Neuronal stem cell (in vitro differentiated cells): ENCODE results near the gene HS3ST3A1.

Source experiments
- DNase-seq: peaks from one replicate; pipeline ENCODE4 v3.0.0-alpha.2; 2013; ENCODE audit warnings: low spot score
- H2AFZ ChIP-seq: one replicate; pipeline ENCODE4 v1.6.1; 2013; ENCODE audit warnings: mild to moderate bottlenecking, low read length, inconsistent platforms
- H2AK5ac ChIP-seq: 2 replicates; pipeline ENCODE4 v1.6.1; 2013; ENCODE audit warnings: low read depth, mild to moderate bottlenecking, inconsistent platforms, low read length, moderate library complexity, mixed read lengths
- H2BK120ac ChIP-seq: 2 replicates; pipeline ENCODE4 v1.6.1; 2013; ENCODE audit warnings: low read depth, mild to moderate bottlenecking, inconsistent platforms, low read length, moderate library complexity, mixed read lengths
- H2BK12ac ChIP-seq: one replicate; pipeline ENCODE4 v1.6.1; 2013; ENCODE audit warnings: low read length, inconsistent platforms
- H2BK15ac ChIP-seq: 2 replicates; pipeline ENCODE4 v1.6.1; 2013; ENCODE audit warnings: mild to moderate bottlenecking, low read length, inconsistent platforms, mixed read lengths
- H2BK5ac ChIP-seq: one replicate; pipeline ENCODE4 v1.6.1; 2013; ENCODE audit warnings: inconsistent platforms, mild to moderate bottlenecking, low read length, moderate library complexity
- H3K14ac ChIP-seq: one replicate; pipeline ENCODE4 v1.6.1; 2013; ENCODE audit warnings: low read length, inconsistent platforms
- H3K18ac ChIP-seq: 2 replicates; pipeline ENCODE4 v1.6.1; 2013; ENCODE audit warnings: low read length, inconsistent platforms
- H3K23ac ChIP-seq: 2 replicates; pipeline ENCODE4 v1.6.1; 2013; ENCODE audit warnings: low read depth, mild to moderate bottlenecking, mixed read lengths, low read length, inconsistent platforms; ENCODE audit not compliant: poor library complexity
- H3K27ac ChIP-seq: replicated peaks from 3 replicates; pipeline ENCODE4 v1.5.1; 2013; ENCODE audit warnings: low read length, inconsistent platforms
- H3K27me3 ChIP-seq, 3 experiments: 2 replicates each; pipeline ENCODE4 v1.6.1; 2013; ENCODE audit warnings: low read length in 3 of 3, mild to moderate bottlenecking in 2 of 3, inconsistent platforms in 1 of 3, low read depth in 1 of 3, mixed read lengths in 1 of 3, moderate library complexity in 1 of 3; ENCODE audit not compliant: control insufficient read depth in 3 of 3, insufficient read depth in 3 of 3
- H3K36me3 ChIP-seq, 2 donors: replicated peaks in 1 of 2; 2 replicates each; pipeline ENCODE4 v1.6.1; 2013; ENCODE audit warnings: low read length in 2 of 2; ENCODE audit not compliant: control insufficient read depth in 2 of 2, insufficient read depth in 2 of 2
- H3K4ac ChIP-seq: 2 replicates; pipeline ENCODE4 v1.6.1; 2013; ENCODE audit warnings: inconsistent platforms, mild to moderate bottlenecking, low read length, moderate library complexity
- H3K4me1 ChIP-seq, 2 donors: 1 replicate in 1 of 2; 2 replicates in 1 of 2; pipeline ENCODE4 v1.6.1; 2013; ENCODE audit warnings: low read length in 2 of 2, low read depth in 1 of 2; ENCODE audit not compliant: control insufficient read depth in 2 of 2, insufficient read depth in 1 of 2
- H3K4me2 ChIP-seq: one replicate; pipeline ENCODE4 v1.6.1; 2013; ENCODE audit warnings: mild to moderate bottlenecking, low read length, inconsistent platforms; ENCODE audit not compliant: insufficient read depth, poor library complexity, severe bottlenecking
- H3K4me3 ChIP-seq, 2 donors: 2 replicates each; pipeline ENCODE4 v1.5.1; 2013; ENCODE audit warnings: low read length in 2 of 2, mild to moderate bottlenecking in 2 of 2, inconsistent platforms in 1 of 2, moderate library complexity in 1 of 2
- H3K79me1 ChIP-seq: one replicate; pipeline ENCODE4 v1.6.1; 2013; ENCODE audit warnings: low read depth, mild to moderate bottlenecking, inconsistent platforms, low read length, moderate library complexity
- H3K9ac ChIP-seq: one replicate; pipeline ENCODE4 v1.6.1; 2013; ENCODE audit warnings: mild to moderate bottlenecking, low read depth, low read length, inconsistent platforms; ENCODE audit not compliant: poor library complexity
- H3K9me3 ChIP-seq, 2 donors: replicated peaks in 1 of 2; 2 replicates each; pipeline versions ENCODE3 to v1.6.1; 2013; ENCODE audit warnings: low read length in 2 of 2, mild to moderate bottlenecking in 2 of 2, inconsistent platforms in 1 of 2, low read depth in 1 of 2, mixed read lengths in 1 of 2, moderate library complexity in 1 of 2; ENCODE audit not compliant: control insufficient read depth in 2 of 2, insufficient read depth in 1 of 2
- H4K8ac ChIP-seq: one replicate; pipeline ENCODE4 v1.6.1; 2013; ENCODE audit warnings: low read depth, mild to moderate bottlenecking, inconsistent platforms, low read length, moderate library complexity
- H4K91ac ChIP-seq: one replicate; pipeline ENCODE4 v1.6.1; 2013; ENCODE audit warnings: low read length, low read depth, mild to moderate bottlenecking, inconsistent platforms; ENCODE audit not compliant: poor library complexity
- WGBS, 2 donors: extraction: QIAGEN DNeasy Blood & Tissue Kit; methylation state at CpG; one replicate each; pipeline ENCODE4 v1.1.7; 2013; ENCODE audit warnings: missing lambda C conversion rate in 2 of 2, mixed read lengths in 1 of 2; ENCODE audit not compliant: insufficient read length in 2 of 2, insufficient replicate concordance in 1 of 2; ENCODE audit errors: extremely low coverage in 2 of 2; 5-methylcytosine and 5-hydroxymethylcytosine counted together

HS3ST3A1 gene

DNA sequence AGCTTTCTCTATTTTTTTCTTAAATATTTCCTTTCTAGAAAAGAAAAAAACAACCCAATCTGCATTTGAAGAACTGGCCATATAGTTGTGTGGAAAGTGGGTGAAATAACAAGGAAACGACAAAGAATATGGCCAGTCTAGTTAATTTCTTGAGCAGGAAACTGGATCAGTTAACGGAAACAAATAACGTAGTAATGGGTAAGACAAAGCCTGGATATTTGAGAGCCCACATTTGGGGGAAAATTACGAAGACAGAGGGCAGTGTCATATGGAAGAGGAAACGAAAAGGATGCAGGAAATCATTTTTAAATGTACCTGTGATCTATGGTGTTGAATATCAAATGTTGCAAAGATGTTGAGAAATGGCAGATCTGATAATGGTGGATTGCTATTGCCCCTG, 78.6 kb downstream of the HS3ST3A1 start:
- no peak for DNase-seq
- Histone ChIP-seq H4K8ac (no peak overlapping the region), H3K27ac (no peak overlapping the region), H2BK5ac (no peak overlapping the region), H3K9ac (no peak overlapping the region), H3K4me2 (no peak overlapping the region), H3K4ac (no peak overlapping the region), H3K27me3 (no peaks in the 10 kb centered on the region), H3K23ac (no peak overlapping the region), H4K91ac (no peak overlapping the region), H3K9me3 (no peaks in the 10 kb centered on the region), H3K4me3 (no peak overlapping the region), H3K4me1 (peaks cover 0 to 8% of the 10 kb centered on the region in 2 donors), H3K18ac (no peak overlapping the region), H2AK5ac (no peak overlapping the region), H3K36me3 (peaks cover 0 to 36% of the 10 kb centered on the region in 2 donors), H2BK120ac (no peak overlapping the region), H2BK15ac (no peak overlapping the region), H2BK12ac (no peak overlapping the region), H3K14ac (no peak overlapping the region), H2AFZ (no peak overlapping the region), H3K79me1 (no peaks in the 10 kb centered on the region)
- no CpG with 5 or more reads among the region's 5 CpGs for WGBS, 2 donors

DNA sequence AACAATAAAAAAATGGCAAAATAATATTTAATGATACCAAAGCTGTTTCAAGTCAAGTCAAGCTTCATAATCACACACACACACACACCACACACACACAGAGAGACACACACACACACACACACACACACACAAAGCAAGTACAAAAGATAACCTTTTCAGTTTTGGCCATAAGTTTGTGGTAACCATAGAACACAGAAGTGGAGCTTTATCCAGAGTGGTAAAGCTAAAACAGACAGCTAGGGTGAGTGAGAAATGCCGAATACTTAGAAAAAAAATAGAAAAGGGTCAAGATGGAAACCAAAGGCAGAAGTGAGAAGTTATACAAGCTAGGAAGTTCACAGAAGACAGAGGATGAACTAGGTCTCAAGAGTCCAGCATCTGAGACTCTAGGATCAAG, 79.0 kb downstream of the HS3ST3A1 start:
- Histone ChIP-seq H4K91ac (no peak overlapping the region), H4K8ac (no peak overlapping the region), H3K14ac (no peak overlapping the region), H2BK120ac (no peak overlapping the region), H3K27ac (no peak overlapping the region), H3K18ac (no peak overlapping the region), H3K4me2 (no peak overlapping the region), H3K36me3 (peaks cover 0 to 35% of the 10 kb centered on the region in 2 donors), H3K27me3 (no peaks in the 10 kb centered on the region), H2BK5ac (no peak overlapping the region), H2AFZ (no peak overlapping the region), H3K9ac (no peak overlapping the region), H3K9me3 (no peaks in the 10 kb centered on the region), H2AK5ac (no peak overlapping the region), H3K4me3 (no peak overlapping the region), H3K4ac (no peak overlapping the region), H3K4me1 (peaks cover 0 to 7% of the 10 kb centered on the region in 2 donors), H2BK12ac (no peak overlapping the region), H3K79me1 (no peaks in the 10 kb centered on the region), H3K23ac (no peak overlapping the region), H2BK15ac (no peak overlapping the region)
- WGBS, 2 donors, result no CpG with 5 or more reads among the region's 1 CpG
- DNase-seq, result no peak

GRCh38 chr17:13521784-13522183, 79.9 kb downstream of the HS3ST3A1 start:
- Histone ChIP-seq H3K9me3 (no peaks in the 10 kb centered on the region), H3K9ac (no peak overlapping the region), H3K79me1 (no peaks in the 10 kb centered on the region), H2BK15ac (no peak overlapping the region), H3K36me3 (peaks cover 0 to 34% of the 10 kb centered on the region in 2 donors), H3K27ac (no peak overlapping the region), H2BK5ac (no peak overlapping the region), H2BK12ac (no peak overlapping the region), H2AFZ (no peak overlapping the region), H3K18ac (no peak overlapping the region), H3K4ac (no peak overlapping the region), H3K4me2 (no peak overlapping the region), H3K27me3 (no peaks in the 10 kb centered on the region), H3K4me3 (no peak overlapping the region), H4K8ac (no peak overlapping the region), H3K4me1 (peaks cover 0 to 2% of the 10 kb centered on the region in 2 donors), H2AK5ac (no peak overlapping the region), H3K23ac (no peak overlapping the region), H4K91ac (no peak overlapping the region), H2BK120ac (no peak overlapping the region), H3K14ac (no peak overlapping the region)
- no peak for DNase-seq
- no CpG with 5 or more reads among the region's 4 CpGs for WGBS, 2 donors

DNA sequence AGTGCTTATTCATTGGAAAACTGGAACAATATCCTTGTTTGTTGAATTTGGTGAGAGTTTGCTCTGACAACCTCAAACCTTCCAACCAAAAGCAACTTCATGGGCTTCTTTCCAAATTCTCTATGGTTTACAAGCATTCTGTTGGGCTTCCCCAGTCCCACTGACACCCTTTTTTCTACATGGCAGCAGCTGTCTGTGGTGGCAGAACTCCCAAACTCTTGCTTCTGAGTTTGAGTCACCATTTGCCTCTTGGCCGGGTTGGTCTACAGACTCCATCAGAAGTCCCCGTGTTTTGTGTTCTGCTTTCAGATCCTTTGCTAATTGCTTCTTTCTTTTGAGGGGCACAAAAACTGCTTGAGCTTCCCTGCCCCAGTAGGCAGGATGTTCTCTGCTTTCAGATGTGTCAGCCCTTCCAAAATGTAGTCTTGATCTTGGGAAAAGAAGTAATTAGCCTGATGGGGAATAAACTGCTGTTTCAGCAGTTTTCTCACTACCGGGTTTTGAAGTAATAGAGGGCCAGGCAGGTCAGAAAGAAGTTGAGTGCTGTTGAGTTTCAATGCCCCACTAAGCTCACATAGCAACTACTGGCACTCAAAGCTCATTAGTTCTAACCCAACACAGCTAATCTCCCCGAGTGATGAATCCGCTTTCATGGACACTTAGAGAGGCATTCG, 80.7 kb downstream of the HS3ST3A1 start:
- Histone ChIP-seq H3K4me3 (no peak overlapping the region), H3K79me1 (no peaks in the 10 kb centered on the region), H3K36me3 (peaks cover 0 to 34% of the 10 kb centered on the region in 2 donors)

More for the DNA sequence above, 80.7 kb downstream of the HS3ST3A1 start:
- DNase-seq, result no peak
- Histone ChIP-seq H3K27ac (no peak overlapping the region), H4K91ac (no peak overlapping the region), H2BK12ac (no peak overlapping the region), H2BK5ac (no peak overlapping the region), H2BK120ac (no peak overlapping the region), H2BK15ac (no peak overlapping the region), H3K4me1 (peaks cover 0 to 2% of the 10 kb centered on the region in 2 donors), H3K9me3 (no peaks in the 10 kb centered on the region), H3K14ac (no peak overlapping the region), H3K9ac (no peak overlapping the region), H3K4ac (no peak overlapping the region), H4K8ac (no peak overlapping the region), H2AK5ac (no peak overlapping the region), H3K27me3 (no peaks in the 10 kb centered on the region), H2AFZ (no peak overlapping the region), H3K23ac (no peak overlapping the region), H3K18ac (no peak overlapping the region), H3K4me2 (no peak overlapping the region)
- no CpG with 5 or more reads among the region's 6 CpGs for WGBS, 2 donors
